WTC11 (cell line): ENCODE data around the gene ADAM17. TPM values are rescaled to one million over a fixed set of nuclear protein-coding genes. Genes with fewer than 3 reads are reported as not detected.

ENCODE experiments used
- ATAC-seq: fragments of 200-7000 bp; cut with Tn5 transposase; 2 replicates; pipeline ENCODE4 v1.10.0; 2021; ENCODE audit warnings: mild to moderate bottlenecking, moderate library complexity
- CTCF ChIA-PET: fragments of 300-600 bp; sonication (Branson Sonifier 250); formaldehyde crosslinking; loops from one replicate; lab custom pipeline; 2021; ENCODE audit warnings: antibody characterized with exemption; lab: Charles Lee
- POLR2A ChIA-PET: fragments of 350-600 bp; sonication (Branson Sonifier 250); formaldehyde crosslinking; loops from one replicate; lab custom pipeline; 2021; ENCODE audit warnings: antibody characterized with exemption; lab: Charles Lee
- DNase-seq: peaks from one replicate; pipeline ENCODE4 v3.0.0; 2021; ENCODE audit warnings: low spot score
- H3K27ac Mint-ChIP-seq: 2 replicates; pipeline ENCODE4 v1.8.0; 2021; ENCODE audit warnings: mixed read lengths
- H3K27me3 Mint-ChIP-seq: 2 replicates; pipeline ENCODE4 v1.8.0; 2021; ENCODE audit warnings: low read depth, mild to moderate bottlenecking, moderate library complexity, mixed read lengths
- H3K36me3 Mint-ChIP-seq: 2 replicates; pipeline ENCODE4 v1.8.0; 2021; ENCODE audit warnings: mixed read lengths
- H3K4me1 Mint-ChIP-seq: 2 replicates; pipeline ENCODE4 v1.8.0; 2022; ENCODE audit warnings: mixed read lengths
- H3K4me3 Mint-ChIP-seq: 2 replicates; pipeline ENCODE4 v1.8.0; 2021; ENCODE audit warnings: mild to moderate bottlenecking, moderate library complexity, mixed read lengths
- H3K9me3 Mint-ChIP-seq: 2 replicates; pipeline ENCODE4 v1.8.0; 2021; ENCODE audit warnings: mixed read lengths
- CBFB ChIP-seq: sonication (generic); formaldehyde crosslinking; IDR thresholded peaks from 2 replicates; pipeline ENCODE4 v1.8.1; 2022; ENCODE audit warnings: mild to moderate bottlenecking, low read depth, missing genetic modification reagents
- ESRRA ChIP-seq: sonication (generic); formaldehyde crosslinking; IDR thresholded peaks from 2 replicates; pipeline ENCODE4 v1.8.1; 2022; ENCODE audit warnings: mild to moderate bottlenecking, missing genetic modification reagents, borderline replicate concordance
- ETV6 ChIP-seq: sonication (generic); formaldehyde crosslinking; IDR thresholded peaks from 2 replicates; pipeline ENCODE4 v1.8.1; 2022; ENCODE audit warnings: mild to moderate bottlenecking, missing genetic modification reagents
- FOXJ3 ChIP-seq: sonication (generic); formaldehyde crosslinking; IDR thresholded peaks from 2 replicates; pipeline ENCODE4 v1.9.0; 2021; ENCODE audit warnings: missing genetic modification reagents, mild to moderate bottlenecking, borderline replicate concordance
- FOXP1 ChIP-seq: sonication (generic); formaldehyde crosslinking; IDR thresholded peaks from 2 replicates; pipeline ENCODE4 v1.8.0; 2022; ENCODE audit warnings: missing genetic modification reagents, mild to moderate bottlenecking, moderate library complexity, borderline replicate concordance
- GABPB1 ChIP-seq: sonication (generic); formaldehyde crosslinking; IDR thresholded peaks from 2 replicates; pipeline ENCODE4 v1.8.1; 2023; ENCODE audit warnings: mild to moderate bottlenecking, missing genetic modification reagents
- GTF2I ChIP-seq: fragments of 250-450 bp; sonication (Bioruptor Pico); conservative IDR thresholded peaks from 2 replicates; pipeline ENCODE4 v1.4.0; 2021; ENCODE audit warnings: mild to moderate bottlenecking
- JUN ChIP-seq: sonication (generic); formaldehyde crosslinking; IDR thresholded peaks from 2 replicates; pipeline ENCODE4 v1.8.0; 2023; ENCODE audit warnings: mild to moderate bottlenecking, missing genetic modification reagents
- MYBL2 ChIP-seq: sonication (generic); formaldehyde crosslinking; IDR thresholded peaks from 2 replicates; pipeline ENCODE4 v1.8.1; 2023; ENCODE audit warnings: mild to moderate bottlenecking, moderate library complexity, missing genetic modification reagents
- NR2C2 ChIP-seq: sonication (generic); formaldehyde crosslinking; IDR thresholded peaks from 2 replicates; pipeline ENCODE4 v1.8.0; 2022; ENCODE audit warnings: mild to moderate bottlenecking, missing genetic modification reagents
- SMAD3 ChIP-seq: sonication (generic); formaldehyde crosslinking; IDR thresholded peaks from 2 replicates; pipeline ENCODE4 v1.8.0; 2022; ENCODE audit warnings: missing genetic modification reagents, mild to moderate bottlenecking, borderline replicate concordance
- TCF7 ChIP-seq: sonication (generic); formaldehyde crosslinking; IDR thresholded peaks from 2 replicates; pipeline ENCODE4 v1.8.0; 2022; ENCODE audit warnings: mild to moderate bottlenecking, low read depth, missing genetic modification reagents, moderate library complexity
- TEAD1 ChIP-seq: sonication (generic); formaldehyde crosslinking; IDR thresholded peaks from 2 replicates; pipeline ENCODE4 v1.8.0; 2022; ENCODE audit warnings: mild to moderate bottlenecking, missing genetic modification reagents
- ZNF263 ChIP-seq: sonication (generic); formaldehyde crosslinking; IDR thresholded peaks from 2 replicates; pipeline ENCODE4 v1.8.1; 2022; ENCODE audit warnings: low read depth, mild to moderate bottlenecking, moderate library complexity, missing genetic modification reagents
- ZNF423 ChIP-seq: fragments of 250-450 bp; sonication (Bioruptor Pico); IDR thresholded peaks from 2 replicates; pipeline ENCODE4 v2.1.2; 2022; ENCODE audit warnings: mild to moderate bottlenecking, moderate library complexity
- total RNA-seq: library from RNA; stranded (reverse); gene quantifications from 3 replicates; pipeline ENCODE4 v1.2.3, GENCODE V29; 2021
- TF ChIP-seq, protein P1 (sequence below): sonication (generic); formaldehyde crosslinking; IDR thresholded peaks from 2 replicates; pipeline ENCODE4 v1.8.0; 2022; ENCODE audit warnings: missing genetic modification reagents
- TF ChIP-seq, protein P2 (sequence below): sonication (generic); formaldehyde crosslinking; IDR thresholded peaks from 2 replicates; pipeline ENCODE4 v1.8.0; 2023; ENCODE audit warnings: missing genetic modification reagents, mild to moderate bottlenecking, borderline replicate concordance
- TF ChIP-seq, protein P3 (sequence below): fragments of 250-450 bp; sonication (Bioruptor Pico); conservative IDR thresholded peaks from 2 replicates; pipeline ENCODE4 v1.9.0; 2021; ENCODE audit warnings: mild to moderate bottlenecking
- TF ChIP-seq, protein P4 (sequence below): sonication (generic); formaldehyde crosslinking; IDR thresholded peaks from 2 replicates; pipeline ENCODE4 v1.8.0; 2022; ENCODE audit warnings: mild to moderate bottlenecking, missing genetic modification reagents
- TF ChIP-seq, protein P5 (sequence below): sonication (generic); formaldehyde crosslinking; IDR thresholded peaks from 2 replicates; pipeline ENCODE4 v1.8.1; 2023; ENCODE audit warnings: mild to moderate bottlenecking, missing genetic modification reagents, moderate library complexity
- TF ChIP-seq, protein P6 (sequence below): sonication (generic); formaldehyde crosslinking; IDR thresholded peaks from 2 replicates; pipeline ENCODE4 v1.8.0; 2022; ENCODE audit warnings: mild to moderate bottlenecking, missing genetic modification reagents
- TF ChIP-seq, protein P7 (sequence below): sonication (generic); formaldehyde crosslinking; IDR thresholded peaks from 2 replicates; pipeline ENCODE4 v1.8.1; 2023; ENCODE audit warnings: mild to moderate bottlenecking, missing genetic modification reagents, moderate library complexity
- TF ChIP-seq, protein P8 (sequence below): fragments of 250-450 bp; sonication (Bioruptor Pico); IDR thresholded peaks from 2 replicates; pipeline ENCODE4 v1.8.0; 2021; ENCODE audit warnings: mild to moderate bottlenecking

ADAM17 gene
- total RNA-seq, 1 experiment from 2014 or later, result 25.9 TPM

DNA sequence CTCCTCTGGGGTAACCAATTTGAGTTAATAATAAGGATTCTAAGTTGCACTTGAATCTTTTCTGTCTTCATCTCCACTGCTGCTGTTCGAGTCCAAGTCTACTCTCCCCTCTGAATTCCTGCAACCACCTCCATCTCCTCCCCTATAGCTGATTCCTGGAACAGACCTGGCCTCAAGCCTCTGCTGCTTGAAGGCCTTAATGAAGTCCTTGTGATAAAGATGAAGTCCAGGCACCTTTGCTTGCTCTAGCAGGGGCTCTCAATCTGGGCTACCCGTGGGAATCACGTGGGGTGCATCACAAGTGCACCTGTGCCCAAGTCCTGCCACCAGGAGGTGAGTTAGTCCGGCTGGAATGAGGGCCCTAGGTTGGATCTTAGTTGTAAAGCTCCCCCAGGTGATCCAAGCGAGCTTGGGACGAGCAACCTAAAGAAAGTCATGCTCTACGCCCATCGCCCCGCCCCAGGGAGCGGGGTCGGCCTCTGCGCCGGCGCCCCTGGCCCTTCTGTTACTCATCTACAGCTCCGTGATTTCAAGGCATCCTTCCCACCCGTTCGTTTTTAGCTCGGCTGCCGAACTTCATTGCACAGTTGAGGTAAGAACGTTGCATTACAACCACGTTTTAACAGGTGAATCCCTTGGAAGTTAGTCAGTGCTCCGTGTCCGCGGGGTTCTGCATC, 82.2 kb downstream of the ADAM17 start:
- CTCF ChIA-PET, result interaction anchor here (0.6 to 2.0 kb wide), 15 partner anchors 9 to 575 kb away, joined by 3 to 11 read pairs (median 4); no protein-coding TSS in a partner anchor
- POLR2A ChIA-PET, result interaction anchor here (0.6 to 2.4 kb wide), 5 partner anchors 11 to 370 kb away, joined by 3 to 9 read pairs (median 3); partner anchors contain the start of genes ADAM17, TAF1B and YWHAQ
- DNase-seq (peak; percentile 62), ATAC-seq (peak; percentile 77)
- Mint-ChIP-seq H3K9me3 (peaks cover 10% of the 10 kb centered on the region), H3K27me3 (peaks cover 11% of the 10 kb centered on the region), H3K36me3 (peaks cover 32% of the 10 kb centered on the region), H3K27ac (peak overlapping the region; percentile 27; the same call in 1 of the 2 replicates), H3K4me3 (peak overlapping the region; percentile 70), H3K4me1 (peaks cover 17% of the 10 kb centered on the region)
- TF ChIP-seq, protein P1, sequence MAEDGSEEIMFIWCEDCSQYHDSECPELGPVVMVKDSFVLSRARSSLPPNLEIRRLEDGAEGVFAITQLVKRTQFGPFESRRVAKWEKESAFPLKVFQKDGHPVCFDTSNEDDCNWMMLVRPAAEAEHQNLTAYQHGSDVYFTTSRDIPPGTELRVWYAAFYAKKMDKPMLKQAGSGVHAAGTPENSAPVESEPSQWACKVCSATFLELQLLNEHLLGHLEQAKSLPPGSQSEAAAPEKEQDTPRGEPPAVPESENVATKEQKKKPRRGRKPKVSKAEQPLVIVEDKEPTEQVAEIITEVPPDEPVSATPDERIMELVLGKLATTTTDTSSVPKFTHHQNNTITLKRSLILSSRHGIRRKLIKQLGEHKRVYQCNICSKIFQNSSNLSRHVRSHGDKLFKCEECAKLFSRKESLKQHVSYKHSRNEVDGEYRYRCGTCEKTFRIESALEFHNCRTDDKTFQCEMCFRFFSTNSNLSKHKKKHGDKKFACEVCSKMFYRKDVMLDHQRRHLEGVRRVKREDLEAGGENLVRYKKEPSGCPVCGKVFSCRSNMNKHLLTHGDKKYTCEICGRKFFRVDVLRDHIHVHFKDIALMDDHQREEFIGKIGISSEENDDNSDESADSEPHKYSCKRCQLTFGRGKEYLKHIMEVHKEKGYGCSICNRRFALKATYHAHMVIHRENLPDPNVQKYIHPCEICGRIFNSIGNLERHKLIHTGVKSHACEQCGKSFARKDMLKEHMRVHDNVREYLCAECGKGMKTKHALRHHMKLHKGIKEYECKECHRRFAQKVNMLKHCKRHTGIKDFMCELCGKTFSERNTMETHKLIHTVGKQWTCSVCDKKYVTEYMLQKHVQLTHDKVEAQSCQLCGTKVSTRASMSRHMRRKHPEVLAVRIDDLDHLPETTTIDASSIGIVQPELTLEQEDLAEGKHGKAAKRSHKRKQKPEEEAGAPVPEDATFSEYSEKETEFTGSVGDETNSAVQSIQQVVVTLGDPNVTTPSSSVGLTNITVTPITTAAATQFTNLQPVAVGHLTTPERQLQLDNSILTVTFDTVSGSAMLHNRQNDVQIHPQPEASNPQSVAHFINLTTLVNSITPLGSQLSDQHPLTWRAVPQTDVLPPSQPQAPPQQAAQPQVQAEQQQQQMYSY (CRISPR knock-in tag), result 0 out of 2 replicates have a peak, but pooled peaks have one; percentile 16
- TF ChIP-seq, protein P2, sequence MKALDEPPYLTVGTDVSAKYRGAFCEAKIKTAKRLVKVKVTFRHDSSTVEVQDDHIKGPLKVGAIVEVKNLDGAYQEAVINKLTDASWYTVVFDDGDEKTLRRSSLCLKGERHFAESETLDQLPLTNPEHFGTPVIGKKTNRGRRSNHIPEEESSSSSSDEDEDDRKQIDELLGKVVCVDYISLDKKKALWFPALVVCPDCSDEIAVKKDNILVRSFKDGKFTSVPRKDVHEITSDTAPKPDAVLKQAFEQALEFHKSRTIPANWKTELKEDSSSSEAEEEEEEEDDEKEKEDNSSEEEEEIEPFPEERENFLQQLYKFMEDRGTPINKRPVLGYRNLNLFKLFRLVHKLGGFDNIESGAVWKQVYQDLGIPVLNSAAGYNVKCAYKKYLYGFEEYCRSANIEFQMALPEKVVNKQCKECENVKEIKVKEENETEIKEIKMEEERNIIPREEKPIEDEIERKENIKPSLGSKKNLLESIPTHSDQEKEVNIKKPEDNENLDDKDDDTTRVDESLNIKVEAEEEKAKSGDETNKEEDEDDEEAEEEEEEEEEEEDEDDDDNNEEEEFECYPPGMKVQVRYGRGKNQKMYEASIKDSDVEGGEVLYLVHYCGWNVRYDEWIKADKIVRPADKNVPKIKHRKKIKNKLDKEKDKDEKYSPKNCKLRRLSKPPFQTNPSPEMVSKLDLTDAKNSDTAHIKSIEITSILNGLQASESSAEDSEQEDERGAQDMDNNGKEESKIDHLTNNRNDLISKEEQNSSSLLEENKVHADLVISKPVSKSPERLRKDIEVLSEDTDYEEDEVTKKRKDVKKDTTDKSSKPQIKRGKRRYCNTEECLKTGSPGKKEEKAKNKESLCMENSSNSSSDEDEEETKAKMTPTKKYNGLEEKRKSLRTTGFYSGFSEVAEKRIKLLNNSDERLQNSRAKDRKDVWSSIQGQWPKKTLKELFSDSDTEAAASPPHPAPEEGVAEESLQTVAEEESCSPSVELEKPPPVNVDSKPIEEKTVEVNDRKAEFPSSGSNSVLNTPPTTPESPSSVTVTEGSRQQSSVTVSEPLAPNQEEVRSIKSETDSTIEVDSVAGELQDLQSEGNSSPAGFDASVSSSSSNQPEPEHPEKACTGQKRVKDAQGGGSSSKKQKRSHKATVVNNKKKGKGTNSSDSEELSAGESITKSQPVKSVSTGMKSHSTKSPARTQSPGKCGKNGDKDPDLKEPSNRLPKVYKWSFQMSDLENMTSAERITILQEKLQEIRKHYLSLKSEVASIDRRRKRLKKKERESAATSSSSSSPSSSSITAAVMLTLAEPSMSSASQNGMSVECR (CRISPR knock-in tag), result no peak
- TF ChIP-seq ZNF263 (CRISPR knock-in tag) (no peak), NR2C2 (CRISPR knock-in tag) (no peak), MYBL2 (CRISPR knock-in tag) (no peak), SMAD3 (peak; percentile 80; the same call in 1 of the 2 replicates), TCF7 (CRISPR knock-in tag) (no peak), JUN (CRISPR knock-in tag) (no peak), GTF2I (no peak), ETV6 (CRISPR knock-in tag) (0 out of 2 replicates have a peak, but pooled peaks have one; percentile 18), FOXP1 (CRISPR knock-in tag) (no peak), ZNF423 (no peak), FOXJ3 (CRISPR knock-in tag) (no peak), GABPB1 (CRISPR knock-in tag) (no peak), TEAD1 (CRISPR knock-in tag) (no peak), ESRRA (CRISPR knock-in tag) (no peak), CBFB (CRISPR knock-in tag) (no peak)
- TF ChIP-seq, protein P3, sequence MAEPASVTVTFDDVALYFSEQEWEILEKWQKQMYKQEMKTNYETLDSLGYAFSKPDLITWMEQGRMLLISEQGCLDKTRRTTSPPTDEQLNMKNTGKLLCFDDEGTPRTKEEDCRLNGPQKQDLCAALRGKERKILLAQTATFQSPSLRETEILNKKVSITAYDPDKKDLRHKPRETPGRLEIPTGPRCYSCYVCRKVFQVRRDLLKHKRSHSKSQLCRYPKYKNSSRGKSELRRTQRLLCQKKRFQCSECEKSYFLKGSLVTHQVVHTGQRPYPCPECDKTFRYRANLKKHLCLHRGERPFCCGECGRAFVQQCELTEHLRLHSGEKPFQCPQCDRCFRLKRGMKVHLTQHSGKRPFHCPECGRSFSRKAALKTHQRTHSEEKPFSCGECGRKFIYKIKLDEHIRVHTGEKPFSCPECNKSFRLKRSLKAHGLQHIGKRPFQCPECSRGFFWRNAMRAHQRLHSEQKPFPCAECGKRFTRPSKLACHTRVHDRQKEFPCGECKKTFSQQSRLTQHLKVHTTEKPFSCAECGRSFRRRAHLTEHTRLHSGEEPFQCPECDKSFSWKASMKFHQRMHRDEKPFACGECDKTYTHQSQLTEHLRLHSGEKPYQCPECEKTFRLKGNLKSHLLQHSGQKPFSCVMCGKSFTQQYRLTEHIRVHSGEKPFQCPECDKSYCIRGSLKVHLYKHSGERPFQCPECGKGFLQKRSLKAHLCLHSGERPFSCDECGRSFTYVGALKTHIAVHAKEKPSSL (CRISPR knock-in tag), result no peak
- TF ChIP-seq, protein P4, sequence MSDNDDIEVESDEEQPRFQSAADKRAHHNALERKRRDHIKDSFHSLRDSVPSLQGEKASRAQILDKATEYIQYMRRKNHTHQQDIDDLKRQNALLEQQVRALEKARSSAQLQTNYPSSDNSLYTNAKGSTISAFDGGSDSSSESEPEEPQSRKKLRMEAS (CRISPR knock-in tag), result no peak
- TF ChIP-seq, protein P5, sequence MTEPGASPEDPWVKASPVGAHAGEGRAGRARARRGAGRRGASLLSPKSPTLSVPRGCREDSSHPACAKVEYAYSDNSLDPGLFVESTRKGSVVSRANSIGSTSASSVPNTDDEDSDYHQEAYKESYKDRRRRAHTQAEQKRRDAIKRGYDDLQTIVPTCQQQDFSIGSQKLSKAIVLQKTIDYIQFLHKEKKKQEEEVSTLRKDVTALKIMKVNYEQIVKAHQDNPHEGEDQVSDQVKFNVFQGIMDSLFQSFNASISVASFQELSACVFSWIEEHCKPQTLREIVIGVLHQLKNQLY (CRISPR knock-in tag), result no peak
- TF ChIP-seq, protein P6, sequence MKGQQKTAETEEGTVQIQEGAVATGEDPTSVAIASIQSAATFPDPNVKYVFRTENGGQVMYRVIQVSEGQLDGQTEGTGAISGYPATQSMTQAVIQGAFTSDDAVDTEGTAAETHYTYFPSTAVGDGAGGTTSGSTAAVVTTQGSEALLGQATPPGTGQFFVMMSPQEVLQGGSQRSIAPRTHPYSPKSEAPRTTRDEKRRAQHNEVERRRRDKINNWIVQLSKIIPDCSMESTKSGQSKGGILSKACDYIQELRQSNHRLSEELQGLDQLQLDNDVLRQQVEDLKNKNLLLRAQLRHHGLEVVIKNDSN, result no peak; the same call in 1 of the 2 replicates
- TF ChIP-seq, protein P7, sequence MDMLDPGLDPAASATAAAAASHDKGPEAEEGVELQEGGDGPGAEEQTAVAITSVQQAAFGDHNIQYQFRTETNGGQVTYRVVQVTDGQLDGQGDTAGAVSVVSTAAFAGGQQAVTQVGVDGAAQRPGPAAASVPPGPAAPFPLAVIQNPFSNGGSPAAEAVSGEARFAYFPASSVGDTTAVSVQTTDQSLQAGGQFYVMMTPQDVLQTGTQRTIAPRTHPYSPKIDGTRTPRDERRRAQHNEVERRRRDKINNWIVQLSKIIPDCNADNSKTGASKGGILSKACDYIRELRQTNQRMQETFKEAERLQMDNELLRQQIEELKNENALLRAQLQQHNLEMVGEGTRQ (CRISPR knock-in tag), result peak; percentile 53; the same call in 1 of the 2 replicates
- TF ChIP-seq, protein P8, sequence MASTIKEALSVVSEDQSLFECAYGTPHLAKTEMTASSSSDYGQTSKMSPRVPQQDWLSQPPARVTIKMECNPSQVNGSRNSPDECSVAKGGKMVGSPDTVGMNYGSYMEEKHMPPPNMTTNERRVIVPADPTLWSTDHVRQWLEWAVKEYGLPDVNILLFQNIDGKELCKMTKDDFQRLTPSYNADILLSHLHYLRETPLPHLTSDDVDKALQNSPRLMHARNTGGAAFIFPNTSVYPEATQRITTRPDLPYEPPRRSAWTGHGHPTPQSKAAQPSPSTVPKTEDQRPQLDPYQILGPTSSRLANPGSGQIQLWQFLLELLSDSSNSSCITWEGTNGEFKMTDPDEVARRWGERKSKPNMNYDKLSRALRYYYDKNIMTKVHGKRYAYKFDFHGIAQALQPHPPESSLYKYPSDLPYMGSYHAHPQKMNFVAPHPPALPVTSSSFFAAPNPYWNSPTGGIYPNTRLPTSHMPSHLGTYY (CRISPR knock-in tag), result no peak
